ENCODE results near the gene FAT4. TPM values are rescaled to one million over a fixed set of nuclear protein-coding genes. Genes with fewer than 3 reads are reported as not detected.

FAT4 gene
- total RNA-seq, 1 experiment from 2014 or later, result 0.71 TPM

DNA sequence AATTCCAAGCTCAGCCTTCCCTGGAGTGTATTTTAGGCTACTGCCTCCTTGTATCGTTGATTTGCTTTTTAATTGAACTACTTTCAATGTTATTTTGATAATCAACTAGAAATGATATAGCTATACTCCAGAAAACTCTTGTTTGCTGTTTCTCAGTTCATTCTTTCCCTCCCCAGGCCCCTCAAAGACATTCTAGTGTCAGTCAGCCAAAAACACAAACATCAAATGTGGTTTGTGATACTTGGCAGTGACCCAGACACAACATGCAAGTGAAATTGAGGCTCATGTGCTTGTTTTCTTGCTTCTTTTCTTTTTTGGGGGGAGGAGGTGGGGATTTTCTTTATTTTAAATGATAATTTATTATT, 7.6 kb downstream of the FAT4 start:
- TF ChIP-seq RAD21 (IDR thresholded peaks at IDR 0.05; ENCODE audit: low read depth) (no peak), CEBPB (IDR thresholded peaks at IDR 0.05; ENCODE audit: low read depth) (no peak), SRF (IDR thresholded peaks at IDR 0.05; ENCODE audit: low read depth) (no peak), POLR2AphosphoS5 (IDR thresholded peaks at IDR 0.05; ENCODE audit: low read depth, low read length) (no peak), YY1 (IDR thresholded peaks at IDR 0.05; ENCODE audit: extremely low read depth, insufficient replicate concordance, low read depth, low read length) (no peak), REST (IDR thresholded peaks at IDR 0.05; ENCODE audit: low read depth) (no peak), ELF1 (IDR thresholded peaks at IDR 0.05; ENCODE audit: borderline replicate concordance, low read depth) (no peak)
- TF ChIP-seq, protein P1, sequence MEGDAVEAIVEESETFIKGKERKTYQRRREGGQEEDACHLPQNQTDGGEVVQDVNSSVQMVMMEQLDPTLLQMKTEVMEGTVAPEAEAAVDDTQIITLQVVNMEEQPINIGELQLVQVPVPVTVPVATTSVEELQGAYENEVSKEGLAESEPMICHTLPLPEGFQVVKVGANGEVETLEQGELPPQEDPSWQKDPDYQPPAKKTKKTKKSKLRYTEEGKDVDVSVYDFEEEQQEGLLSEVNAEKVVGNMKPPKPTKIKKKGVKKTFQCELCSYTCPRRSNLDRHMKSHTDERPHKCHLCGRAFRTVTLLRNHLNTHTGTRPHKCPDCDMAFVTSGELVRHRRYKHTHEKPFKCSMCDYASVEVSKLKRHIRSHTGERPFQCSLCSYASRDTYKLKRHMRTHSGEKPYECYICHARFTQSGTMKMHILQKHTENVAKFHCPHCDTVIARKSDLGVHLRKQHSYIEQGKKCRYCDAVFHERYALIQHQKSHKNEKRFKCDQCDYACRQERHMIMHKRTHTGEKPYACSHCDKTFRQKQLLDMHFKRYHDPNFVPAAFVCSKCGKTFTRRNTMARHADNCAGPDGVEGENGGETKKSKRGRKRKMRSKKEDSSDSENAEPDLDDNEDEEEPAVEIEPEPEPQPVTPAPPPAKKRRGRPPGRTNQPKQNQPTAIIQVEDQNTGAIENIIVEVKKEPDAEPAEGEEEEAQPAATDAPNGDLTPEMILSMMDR (IDR thresholded peaks at IDR 0.05 in 2 of 3, conservative IDR thresholded peaks at IDR 0.05 in 1 of 3; ENCODE audit: borderline replicate concordance in 1 of 3, insufficient read depth in 1 of 3, low read depth in 2 of 3, low read length in 2 of 3), result no peak
- intact Hi-C loops (cut with micrococcal nuclease), result no loop called here
- ChIA-PET POLR2A (no interaction called here), RAD21 (ENCODE audit: low non-redundant PET in 1 of 2, low total read pairs in 2 of 2, uncharacterized antibody in 2 of 2, unreplicated experiment in 2 of 2) (no interaction called here), CTCF (no interaction called here)
- no peak for DNase-seq (ENCODE audit: low read depth, low spot score)
- no peaks in the 10 kb centered on the region for H3K36me3 ChIP-seq (ENCODE audit: control insufficient read depth in 1 of 2, insufficient read depth in 2 of 2, low read length in 2 of 2)
- no peaks in the 10 kb centered on the region for H3K79me2 ChIP-seq (ENCODE audit: insufficient read depth, low read length)
- H2AFZ ChIP-seq (ENCODE audit: low read depth, low read length, poor library complexity, severe bottlenecking), result no peak overlapping the region
- no peak overlapping the region for H3K4me3 ChIP-seq (replicated peaks in 1 of 2; ENCODE audit: low read depth in 1 of 2, low read length in 2 of 2)
- no peak overlapping the region for H3K27ac ChIP-seq (ENCODE audit: low read depth, low read length)
- H3K9ac ChIP-seq (ENCODE audit: low read length), result no peak overlapping the region
- H3K9me3 ChIP-seq (ENCODE audit: control insufficient read depth in 1 of 2, insufficient read depth in 1 of 2, low read depth in 1 of 2, low read length in 2 of 2), result no peaks in the 10 kb centered on the region
- no peak overlapping the region for H3K4me2 ChIP-seq (ENCODE audit: low read length)
- no peaks in the 10 kb centered on the region; a peak in 1 of 4 replicates for H3K4me1 ChIP-seq (ENCODE audit: control insufficient read depth in 1 of 2, insufficient read depth in 2 of 2, low read length in 2 of 2)
- ATAC-seq, result no peak
- H4K20me1 ChIP-seq (ENCODE audit: insufficient read depth), result no peaks in the 10 kb centered on the region
- BruUV-seq (replicated peaks), result no TSS peak
- no peaks in the 10 kb centered on the region for H3K9me2 ChIP-seq (ENCODE audit: insufficient read depth)
- H3K27me3 ChIP-seq (ENCODE audit: insufficient read depth, low read length), result no peaks in the 10 kb centered on the region

All from HCT116 (cell line).